Measurements from ENCODE around the gene DBH. TPM values are rescaled to one million over a fixed set of nuclear protein-coding genes. Genes with fewer than 3 reads are reported as not detected.

The DBH gene
- total RNA-seq (ENCODE audit: low replicate concordance) = not detected in 2 replicates

DNA sequence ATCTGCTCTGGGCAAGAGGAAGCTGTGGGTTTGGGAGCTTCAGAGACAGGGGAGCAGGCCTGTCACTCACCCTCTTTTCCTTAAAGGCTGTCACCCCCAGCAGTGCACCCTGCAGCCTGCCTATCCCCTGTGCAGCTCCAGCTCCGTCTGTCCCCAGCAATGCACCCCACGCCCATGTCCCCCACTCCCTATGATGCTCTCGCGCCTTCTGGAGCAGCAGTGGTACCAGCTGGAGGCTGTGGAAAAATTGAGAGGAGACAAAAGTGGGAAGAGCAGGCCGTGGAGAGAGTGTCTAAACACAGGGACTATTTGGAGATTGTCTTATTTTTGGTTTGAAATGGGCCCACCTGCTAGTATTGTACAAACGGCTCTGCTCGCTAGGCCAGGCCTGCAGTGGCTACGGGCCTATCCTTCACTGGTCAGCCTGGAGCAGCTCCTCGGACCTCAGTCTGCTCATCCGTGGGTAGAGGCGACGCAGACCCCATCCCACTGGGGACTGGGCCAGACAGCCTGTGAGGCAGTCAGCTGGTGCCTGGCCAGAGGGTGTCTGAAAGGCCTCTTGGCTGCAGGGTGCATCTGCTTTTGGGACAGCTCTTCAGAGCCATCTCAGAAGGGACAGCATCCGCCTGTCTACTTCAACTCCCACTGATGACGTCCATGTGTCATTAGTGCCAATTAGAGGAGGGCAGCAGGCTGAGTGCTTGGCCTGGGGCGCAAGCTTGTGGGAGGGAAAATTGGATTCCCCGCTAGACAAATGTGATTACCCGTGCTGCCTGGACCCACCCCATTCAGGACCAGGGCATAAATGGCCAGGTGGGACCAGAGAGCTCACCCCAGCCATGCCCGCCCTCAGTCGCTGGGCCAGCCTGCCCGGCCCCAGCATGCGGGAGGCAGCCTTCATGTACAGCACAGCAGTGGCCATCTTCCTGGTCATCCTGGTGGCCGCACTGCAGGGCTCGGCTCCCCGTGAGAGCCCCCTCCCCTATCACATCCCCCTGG is at the start of gene DBH:
TSS of gene DBH (plus strand) at position 831 of the 999 bp plus-strand sequence. CDS start at position 840, 9 bp downstream.
- no peak for DNase-seq (ENCODE audit: low read depth)
- TF ChIP-seq, protein P1, sequence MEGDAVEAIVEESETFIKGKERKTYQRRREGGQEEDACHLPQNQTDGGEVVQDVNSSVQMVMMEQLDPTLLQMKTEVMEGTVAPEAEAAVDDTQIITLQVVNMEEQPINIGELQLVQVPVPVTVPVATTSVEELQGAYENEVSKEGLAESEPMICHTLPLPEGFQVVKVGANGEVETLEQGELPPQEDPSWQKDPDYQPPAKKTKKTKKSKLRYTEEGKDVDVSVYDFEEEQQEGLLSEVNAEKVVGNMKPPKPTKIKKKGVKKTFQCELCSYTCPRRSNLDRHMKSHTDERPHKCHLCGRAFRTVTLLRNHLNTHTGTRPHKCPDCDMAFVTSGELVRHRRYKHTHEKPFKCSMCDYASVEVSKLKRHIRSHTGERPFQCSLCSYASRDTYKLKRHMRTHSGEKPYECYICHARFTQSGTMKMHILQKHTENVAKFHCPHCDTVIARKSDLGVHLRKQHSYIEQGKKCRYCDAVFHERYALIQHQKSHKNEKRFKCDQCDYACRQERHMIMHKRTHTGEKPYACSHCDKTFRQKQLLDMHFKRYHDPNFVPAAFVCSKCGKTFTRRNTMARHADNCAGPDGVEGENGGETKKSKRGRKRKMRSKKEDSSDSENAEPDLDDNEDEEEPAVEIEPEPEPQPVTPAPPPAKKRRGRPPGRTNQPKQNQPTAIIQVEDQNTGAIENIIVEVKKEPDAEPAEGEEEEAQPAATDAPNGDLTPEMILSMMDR (IDR thresholded peaks at IDR 0.05; ENCODE audit: insufficient read depth, low read length) = no peak
- no peak within 1 kb of the TSS for H3K4me3 ChIP-seq (ENCODE audit: low read depth, low read length)

- no peak overlapping the region for H3K4me3 ChIP-seq (ENCODE audit: low read depth, low read length)
- DNase-seq (ENCODE audit: low read depth) = no peak
- TF ChIP-seq, protein P1 (IDR thresholded peaks at IDR 0.05; ENCODE audit: insufficient read depth, low read length) = no peak
Observed at GRCh38 chr9:133587051-133587450, 49.1 kb upstream of the DBH start.

GRCh38 chr9:133587466-133587865 is 48.7 kb upstream of the DBH start:
- no peak overlapping the region for H3K4me3 ChIP-seq (ENCODE audit: low read depth, low read length)
- TF ChIP-seq, protein P1 (IDR thresholded peaks at IDR 0.05; ENCODE audit: insufficient read depth, low read length) = no peak
- no peak for DNase-seq (ENCODE audit: low read depth)

DNA sequence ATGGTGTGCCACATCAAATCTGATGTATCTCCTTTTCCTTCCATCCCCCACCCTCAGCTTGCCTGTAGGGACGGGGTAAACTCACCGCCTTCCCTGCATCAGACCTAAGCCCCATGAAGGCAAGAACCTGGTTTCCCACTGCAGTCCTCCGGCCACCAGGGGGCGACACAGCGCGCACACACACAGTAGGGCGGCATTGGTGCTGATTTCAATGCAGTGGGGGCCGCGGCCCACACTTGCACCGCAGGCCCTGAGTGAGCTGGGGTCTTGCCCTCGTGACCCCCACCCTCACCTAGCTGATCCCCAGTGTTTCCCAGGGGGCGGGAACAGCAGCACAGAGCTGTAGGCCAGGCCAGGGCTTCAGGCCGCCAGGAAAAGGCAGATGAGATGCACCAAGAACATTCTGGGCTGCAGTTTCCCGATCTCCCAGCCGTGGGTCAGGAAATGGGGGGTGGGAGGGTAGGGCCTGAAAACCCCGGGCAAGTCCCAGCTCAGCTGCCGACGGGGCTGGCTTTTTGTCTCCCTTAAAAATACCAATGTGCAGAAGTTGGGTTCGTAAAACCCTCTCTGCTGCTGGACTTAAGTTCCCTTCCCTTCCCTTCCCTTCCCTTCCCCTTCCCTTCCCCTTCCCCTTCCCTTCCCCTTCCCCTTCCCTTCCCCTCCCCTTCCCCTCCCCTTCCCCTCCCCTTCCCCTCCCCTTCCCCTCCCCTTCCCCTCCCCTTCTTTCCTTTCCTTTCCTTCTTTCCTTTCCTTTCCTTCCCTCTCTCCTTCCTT is 46.5 kb upstream of the DBH start:
- no peak overlapping the region for H3K4me3 ChIP-seq (ENCODE audit: low read depth, low read length)
- TF ChIP-seq, protein P1 (IDR thresholded peaks at IDR 0.05; ENCODE audit: insufficient read depth, low read length) = peak; percentile 38
- no peak for DNase-seq (ENCODE audit: low read depth)

GRCh38 chr9:133590231-133590855 is 45.8 kb upstream of the DBH start:
- H3K4me3 ChIP-seq (ENCODE audit: low read depth, low read length) = no peak overlapping the region
- TF ChIP-seq, protein P1 (IDR thresholded peaks at IDR 0.05; ENCODE audit: insufficient read depth, low read length) = no peak
- no peak for DNase-seq (ENCODE audit: low read depth)

- TF ChIP-seq, protein P1 (IDR thresholded peaks at IDR 0.05; ENCODE audit: insufficient read depth, low read length) = no peak
- DNase-seq (ENCODE audit: low read depth) = no peak
Observed at GRCh38 chr9:133591116-133591910, 44.9 kb upstream of the DBH start.

More at GRCh38 chr9:133591116-133591910, 44.9 kb upstream of the DBH start:
- no peak overlapping the region for H3K4me3 ChIP-seq (ENCODE audit: low read depth, low read length)
